DMS53 (cell line): Measurements from ENCODE around the gene PLXDC2.

ENCODE experiments used
- DNase-seq: peaks from one replicate; lab custom pipeline; 2025; lab: John Stamatoyannopoulos, UW

Gene PLXDC2

DNA sequence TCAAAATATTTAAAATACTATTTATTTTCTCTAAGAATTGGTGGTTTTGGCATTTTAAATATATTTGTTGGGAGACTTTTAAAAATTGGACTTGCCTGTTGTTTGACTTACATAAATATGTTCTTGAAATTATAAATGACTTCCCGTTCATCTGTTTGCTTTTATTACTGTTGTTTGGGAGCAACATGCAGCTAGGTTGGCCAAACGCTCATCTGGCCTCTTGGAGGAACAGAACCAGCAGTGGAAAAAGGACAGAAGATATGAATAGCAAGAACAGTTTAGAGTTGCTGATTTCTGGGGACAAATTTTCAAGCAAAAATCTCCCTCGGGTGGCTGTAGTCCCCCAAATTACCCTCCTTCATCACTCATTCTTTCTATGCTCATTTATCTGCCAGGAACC is 41.6 kb downstream of the PLXDC2 start:
- DNase-seq = no peak

DNA sequence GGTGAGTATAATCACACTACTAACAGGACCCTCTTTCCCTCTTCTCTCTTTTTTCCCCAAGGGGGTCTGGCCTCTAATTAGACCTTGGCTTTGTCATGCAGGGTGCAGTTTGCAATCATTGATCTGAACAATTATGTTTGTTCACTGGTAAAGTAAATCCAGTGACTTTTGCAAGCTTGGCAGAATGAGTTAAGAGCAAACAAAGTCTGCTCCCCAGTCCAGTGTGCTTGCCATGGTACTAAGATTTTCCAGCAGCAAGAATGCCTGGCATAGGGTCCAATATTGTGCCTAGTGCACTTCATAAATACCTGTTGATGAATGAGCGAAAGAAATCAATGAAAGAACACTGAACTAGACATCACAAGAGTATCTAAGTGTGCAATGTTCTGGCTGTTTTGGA is 43.9 kb downstream of the PLXDC2 start:
- DNase-seq = no peak

DNA sequence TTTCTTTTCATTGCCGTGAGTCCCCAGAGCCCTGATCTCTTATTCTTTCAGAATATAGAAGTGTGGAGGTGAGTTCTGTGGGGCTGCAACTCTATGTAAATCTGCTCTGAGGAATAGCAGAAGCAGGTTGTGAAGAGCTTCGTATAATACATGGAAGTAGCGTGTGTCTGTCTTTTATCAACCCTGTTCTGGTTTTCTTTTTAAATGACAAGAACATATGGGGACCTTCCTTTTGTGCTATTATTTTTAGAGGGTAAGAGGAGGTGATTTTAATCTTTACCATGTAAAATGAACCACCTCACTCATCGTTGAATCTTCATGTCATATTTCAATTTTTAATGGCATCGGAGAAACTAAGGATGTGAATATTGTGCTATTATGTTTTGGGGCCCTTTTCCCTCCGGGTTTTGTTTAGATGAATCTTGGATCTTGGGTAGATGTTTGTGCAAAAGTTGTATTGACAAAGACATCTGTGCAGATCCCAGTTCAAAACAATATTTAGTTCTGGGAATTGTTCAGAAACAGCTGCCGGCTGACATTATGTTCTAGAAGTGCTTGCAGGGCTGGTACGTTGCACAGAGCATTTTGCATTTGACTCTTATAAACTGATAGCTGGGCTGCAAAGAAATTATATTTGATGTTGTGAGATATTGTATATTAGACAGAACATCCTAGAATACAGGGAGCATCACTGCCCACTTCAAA is 46.7 kb downstream of the PLXDC2 start:
- DNase-seq = no peak

DNA sequence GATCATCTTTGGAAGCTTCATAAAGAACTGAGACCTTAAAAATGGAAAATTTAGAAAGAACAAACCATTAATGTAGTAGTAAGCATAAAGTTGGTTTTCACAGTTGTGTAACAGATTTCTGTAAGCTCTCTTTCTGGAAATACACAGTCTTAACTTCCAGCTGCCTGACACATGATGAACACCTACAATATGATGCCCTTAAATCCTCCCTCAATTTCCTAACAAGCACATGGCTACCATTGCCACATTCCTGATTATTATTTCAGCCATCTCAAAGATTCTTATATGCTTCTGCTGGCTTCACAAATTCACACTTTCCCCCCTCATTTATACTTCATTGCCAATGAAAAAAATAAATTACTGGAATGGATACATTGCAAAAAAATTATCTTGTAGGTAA is 49.4 kb downstream of the PLXDC2 start:
- DNase-seq = no peak

DNA sequence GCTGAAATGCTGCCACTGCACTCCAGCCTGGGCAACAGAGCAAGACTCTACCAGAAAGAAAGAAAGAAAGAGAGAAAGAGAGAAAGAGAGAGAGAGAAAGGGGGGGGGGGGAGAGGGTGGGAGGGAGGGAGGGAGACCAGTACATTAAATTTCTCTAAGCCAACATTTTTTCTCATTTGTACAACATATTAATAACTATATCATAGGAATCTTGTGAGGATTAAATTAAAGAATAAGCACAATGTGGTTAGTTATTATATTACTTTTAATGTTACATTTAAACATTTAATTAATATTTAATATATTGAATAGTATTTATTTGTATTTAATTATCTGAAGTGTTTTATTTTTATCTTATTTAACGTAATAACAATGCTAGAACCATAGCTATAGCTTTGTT is 53.1 kb downstream of the PLXDC2 start:
- no peak for DNase-seq

DNA sequence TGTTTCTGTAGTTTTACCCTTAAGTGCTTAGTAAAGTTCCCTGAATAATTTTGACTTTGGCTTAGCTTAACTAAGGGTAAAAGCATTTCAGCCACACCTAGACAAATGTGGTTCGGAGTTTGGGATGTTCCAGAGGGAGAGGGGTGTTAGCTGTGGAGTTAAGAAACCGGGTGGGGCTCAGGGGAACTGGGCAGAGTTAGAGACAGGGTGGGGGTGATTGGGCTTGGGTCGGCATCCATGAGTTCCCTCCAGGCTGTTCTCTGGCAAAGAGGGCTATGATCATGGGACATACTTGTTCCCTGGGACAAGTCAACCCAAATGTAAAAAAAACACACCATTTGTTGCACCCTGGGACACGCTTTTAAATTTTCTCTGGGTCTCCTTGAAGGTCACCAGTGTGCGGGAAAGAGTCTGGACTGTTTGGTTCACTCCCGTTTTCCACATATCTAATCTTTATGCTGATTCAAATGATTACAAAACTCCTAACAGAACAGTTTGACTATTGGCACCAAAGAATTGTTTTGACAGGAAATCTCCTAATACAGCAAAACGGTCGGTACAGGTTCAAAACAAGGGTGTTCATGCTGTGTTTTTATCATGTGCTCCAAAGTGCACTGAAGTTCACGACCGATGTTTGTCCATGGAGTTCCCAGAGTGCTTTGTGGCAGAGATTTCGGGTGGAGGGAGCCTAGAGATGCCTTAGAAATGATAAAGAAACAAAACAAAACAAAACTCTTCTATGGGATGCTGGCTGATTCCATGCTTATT is 56.5 kb downstream of the PLXDC2 start:
- no peak for DNase-seq

DNA sequence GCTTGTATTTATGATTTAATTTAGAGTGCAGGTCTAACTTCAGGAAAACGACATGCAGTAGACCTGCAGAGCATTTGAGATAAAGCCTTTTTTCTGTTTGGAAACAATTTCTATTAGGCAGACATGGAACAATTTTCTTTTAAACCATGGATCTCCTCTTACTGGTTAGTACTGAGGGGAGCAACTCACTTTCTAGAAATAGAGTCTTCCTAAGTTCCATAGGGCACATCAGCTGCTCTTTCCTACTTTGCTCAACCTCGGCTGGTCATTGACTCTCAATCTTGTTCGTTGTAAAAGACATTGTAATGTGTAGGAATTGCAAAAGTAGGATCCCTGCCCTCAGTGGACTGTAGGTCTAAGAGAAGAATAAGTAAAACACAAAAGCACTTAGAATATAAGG is 58.0 kb downstream of the PLXDC2 start:
- no peak for DNase-seq

DNA sequence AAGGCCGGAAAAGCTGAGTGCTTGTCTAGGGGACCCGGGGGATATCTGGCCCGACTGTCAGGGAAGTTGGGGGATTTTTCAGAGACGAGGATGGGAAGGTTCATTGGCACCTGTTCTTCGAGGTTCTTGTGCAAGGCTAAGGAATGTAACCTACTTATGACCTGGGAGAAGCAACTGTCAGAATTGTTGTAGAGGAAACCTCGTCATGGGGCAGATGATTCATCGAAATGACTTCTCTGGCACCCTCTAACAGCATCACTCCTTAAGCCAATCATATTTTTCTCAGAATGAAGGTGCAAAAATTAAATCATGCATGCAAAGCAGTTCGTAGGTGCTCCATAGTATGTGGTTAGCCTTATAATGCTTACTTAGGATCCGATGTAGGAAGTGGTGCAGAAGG is 58.6 kb downstream of the PLXDC2 start:
- no peak for DNase-seq

DNA sequence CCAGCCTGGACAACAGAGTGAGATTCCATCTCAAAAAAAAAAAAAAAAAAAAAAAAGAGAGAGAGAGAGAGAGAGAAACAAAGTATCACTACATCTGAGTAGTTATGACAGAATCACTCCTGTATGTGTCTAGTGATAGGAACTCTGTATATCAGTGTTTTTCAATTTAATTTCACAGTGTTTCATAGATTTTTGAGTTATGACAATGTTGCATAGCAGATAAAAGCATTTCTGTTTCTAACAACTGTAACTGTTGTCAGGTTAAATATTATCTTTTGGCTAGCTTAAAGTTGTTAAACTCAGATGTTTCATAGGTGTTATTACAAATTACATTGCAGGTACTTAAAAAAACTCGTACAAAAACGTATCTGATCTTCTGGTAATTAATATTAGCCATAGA is 60.3 kb downstream of the PLXDC2 start:
- no peak for DNase-seq

DNA sequence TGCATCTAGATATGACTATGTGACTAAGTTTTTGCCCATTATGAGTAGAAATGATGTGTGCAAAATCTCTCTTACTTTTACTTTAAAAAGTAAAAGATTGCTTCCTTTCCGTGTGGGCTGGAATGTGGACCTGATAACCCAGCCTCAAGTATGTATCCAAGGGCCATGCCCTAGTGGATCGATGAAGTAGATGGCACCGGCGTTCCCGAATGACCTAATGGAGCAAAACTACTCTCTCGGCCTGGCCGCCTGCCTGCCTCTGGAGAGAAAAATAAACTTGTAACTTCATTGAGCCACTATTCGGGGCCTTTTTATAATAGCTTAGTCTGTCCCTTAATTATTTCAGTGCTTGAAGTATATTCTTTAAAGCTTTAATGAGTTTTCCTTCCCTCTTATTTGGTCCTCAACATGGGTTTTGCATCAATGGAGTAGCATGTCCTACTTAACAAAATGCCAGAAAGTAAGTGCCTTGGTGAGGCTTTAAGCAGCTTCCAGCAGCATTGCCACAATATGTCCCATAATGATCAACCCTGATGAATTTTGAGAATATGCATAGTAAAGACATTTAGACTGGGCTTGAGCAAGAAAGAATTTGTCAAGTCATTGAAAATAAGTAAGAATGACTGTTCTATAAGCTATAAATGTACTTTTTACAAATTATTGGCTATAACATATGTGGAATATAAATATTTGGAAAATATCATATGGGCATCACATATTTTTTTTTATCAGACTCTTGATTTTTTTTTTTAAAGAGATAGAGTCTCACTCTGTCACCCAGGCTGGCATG is 61.4 kb downstream of the PLXDC2 start:
- no peak for DNase-seq

DNA sequence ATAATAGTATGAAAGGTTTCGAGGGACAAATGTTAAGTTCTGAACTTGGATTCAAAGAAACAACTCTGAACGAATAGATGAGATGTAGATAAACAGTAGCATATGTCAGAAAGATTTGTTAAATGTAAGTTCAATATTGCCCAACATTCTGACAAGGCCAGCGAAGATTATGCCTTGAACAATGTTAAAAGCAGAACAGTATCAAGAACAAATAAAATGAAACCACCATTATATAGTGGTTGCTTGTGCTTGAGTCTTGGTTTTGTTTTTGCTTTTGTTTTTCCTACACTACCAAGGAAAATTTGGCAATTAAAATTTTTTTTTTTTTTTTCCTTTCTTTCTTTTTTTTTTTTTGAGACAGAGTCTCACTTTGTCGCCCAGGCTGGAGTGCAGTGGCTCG is 66.4 kb downstream of the PLXDC2 start:
- DNase-seq = no peak

DNA sequence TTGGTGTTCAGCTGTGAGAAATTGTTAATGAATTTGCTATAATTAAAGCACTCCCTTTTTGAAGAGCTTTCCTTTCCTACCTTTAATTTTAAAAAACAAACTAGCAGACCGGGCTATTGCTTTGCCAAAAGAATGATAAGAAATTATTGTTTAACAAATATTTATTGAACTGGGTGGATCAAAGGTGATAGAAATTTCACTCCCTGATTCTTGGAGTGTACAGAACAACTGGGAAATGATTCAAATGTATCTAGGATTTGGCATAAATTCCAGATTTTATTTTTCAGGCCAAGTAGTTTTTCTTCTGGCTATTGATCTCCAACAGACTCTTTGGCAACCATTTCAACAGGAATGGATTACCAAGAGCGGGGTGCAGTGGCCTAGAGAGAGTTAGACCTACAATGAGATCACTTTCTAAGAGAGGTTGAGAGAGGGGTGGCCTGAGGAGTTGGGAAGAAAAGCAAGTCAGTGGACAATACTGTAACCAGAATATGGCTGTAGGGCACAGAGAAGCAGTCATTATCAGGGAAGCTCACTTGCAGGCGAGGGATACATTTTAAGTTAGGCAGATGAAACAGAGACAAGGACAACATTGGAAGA is 71.9 kb downstream of the PLXDC2 start:
- DNase-seq = no peak

DNA sequence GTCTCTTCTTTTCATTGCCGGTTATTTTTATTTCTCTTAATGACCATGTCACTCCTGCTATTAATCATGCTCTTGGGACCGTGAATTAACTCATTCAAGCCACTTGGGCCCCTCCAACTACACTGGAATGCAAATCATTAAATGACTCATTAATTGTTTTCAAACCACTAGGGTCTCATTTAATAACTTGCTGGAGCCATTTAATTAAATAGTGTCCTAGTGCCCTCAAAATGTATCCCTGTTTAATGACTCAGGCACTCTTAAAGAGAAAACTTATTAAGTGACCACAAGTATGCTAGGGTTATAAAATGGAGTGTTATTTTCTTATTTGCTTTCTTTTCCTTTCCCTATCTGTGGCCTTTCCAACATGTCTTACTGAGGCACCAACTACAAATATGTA is 73.0 kb downstream of the PLXDC2 start:
- DNase-seq = no peak

DNA sequence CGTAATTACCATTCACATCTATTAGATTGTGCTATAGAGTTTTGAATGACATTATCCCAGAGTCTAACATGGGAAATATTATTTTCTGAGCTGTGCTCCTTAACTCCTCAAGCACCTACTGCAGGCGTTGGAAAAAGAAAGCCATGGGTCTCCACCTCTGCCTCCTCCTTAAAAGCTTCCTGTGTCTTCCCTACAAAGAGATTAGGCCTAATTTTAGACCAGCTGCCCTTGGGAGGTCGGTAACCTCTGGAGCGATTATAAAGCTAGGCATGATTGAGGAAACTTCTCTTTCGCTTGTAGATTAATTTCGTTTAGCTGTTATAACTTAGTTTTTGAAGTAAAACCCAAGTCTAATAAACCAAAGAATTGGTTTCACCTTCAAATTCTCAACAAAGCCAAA is 75.2 kb downstream of the PLXDC2 start:
- no peak for DNase-seq

DNA sequence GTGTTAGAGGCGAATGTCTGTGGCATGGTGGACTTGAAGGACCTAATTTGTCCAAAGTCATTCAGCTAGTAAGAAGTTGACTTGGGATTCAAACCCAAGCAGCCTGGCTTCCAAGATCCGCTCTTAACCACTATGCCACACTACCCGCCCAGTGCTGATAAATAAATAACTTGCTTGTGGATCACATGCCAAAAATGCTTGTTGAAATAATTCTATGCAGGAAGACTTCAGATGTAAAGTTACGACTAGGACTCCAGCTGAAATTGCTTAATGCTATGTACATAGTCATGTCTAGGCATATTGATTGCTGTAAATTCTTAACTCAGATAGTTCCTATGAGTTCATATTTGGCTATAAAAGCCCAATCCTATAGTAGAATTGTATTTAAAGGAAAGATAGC is 76.0 kb downstream of the PLXDC2 start:
- no peak for DNase-seq

DNA sequence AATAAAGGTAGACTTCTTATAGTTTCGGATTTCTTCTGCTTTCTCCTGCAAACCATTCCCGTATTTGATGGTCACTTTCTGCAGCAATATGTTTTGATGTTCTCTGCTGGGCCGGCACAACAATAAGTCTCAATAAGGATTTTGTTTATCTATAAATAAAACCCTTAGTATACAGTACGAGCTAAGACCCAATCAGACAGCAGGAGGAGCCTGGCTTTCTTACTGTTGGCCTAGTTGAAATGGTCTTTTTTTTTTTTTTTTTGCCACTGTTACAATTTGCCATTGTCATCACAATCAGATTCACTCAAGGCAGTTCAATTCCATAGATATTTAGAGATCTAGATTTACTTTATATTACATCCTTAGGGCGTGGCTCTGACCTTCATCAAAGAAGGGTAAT is 76.4 kb downstream of the PLXDC2 start:
- no peak for DNase-seq

DNA sequence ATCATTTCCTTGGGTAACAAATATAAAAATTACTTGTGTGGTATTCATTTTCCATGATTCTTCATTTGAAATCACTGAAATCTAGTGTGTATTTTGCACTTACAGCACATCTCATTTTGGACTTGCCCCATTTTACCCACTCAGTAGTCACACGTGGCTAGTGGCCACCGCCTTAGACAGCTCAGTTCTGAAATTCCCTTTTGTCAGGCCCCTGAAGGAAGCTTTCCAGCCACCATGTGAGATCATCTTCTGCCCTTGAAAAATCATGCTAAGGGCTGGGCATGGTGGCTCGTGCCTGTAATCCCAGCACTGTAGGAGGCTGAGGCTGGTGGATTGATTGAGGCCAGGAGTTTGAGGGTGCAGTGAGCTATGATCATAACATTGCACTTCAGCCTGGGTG is 79.3 kb downstream of the PLXDC2 start:
- DNase-seq = no peak

DNA sequence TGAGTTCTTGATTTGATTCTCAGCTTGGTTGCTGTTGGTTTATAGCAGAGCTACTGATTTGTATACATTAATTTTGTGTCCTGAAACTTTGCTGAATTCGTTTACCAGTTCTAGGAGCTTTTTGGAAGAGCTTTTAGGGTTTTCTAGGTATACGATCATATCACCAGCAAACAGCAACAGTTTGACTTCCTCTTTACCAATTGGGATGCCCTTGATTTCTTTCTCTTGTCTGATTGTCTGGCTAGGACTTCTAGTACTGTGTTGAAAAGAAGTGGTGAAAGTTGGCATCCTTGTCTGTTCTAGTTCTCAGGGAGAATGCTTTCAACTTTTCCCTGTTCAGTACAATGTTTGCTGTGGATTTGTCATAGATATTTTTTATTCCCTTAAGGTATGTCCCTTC is 86.2 kb downstream of the PLXDC2 start:
- no peak for DNase-seq

DNA sequence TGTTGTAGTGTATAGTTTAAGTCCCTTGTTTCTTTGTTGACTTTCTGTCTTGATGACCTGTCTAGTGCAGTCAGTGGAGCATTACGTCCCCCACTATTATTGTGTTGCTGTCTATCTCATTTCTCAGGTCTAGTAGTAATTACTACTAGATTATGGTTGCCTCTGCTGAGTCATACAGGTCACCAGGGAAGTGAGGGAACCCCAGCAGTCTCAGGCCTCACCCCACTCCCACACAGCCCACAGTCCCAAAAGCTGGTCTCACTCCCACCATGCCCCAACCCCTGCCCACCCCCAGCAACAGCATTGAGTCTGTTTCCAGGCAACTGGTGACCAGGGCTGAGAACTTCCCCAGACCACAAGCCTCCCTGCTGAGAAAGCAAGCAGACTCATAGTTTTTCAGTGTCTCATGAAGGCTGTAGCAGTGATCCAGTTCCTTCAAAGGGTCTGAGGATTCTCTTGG is 88.0 kb downstream of the PLXDC2 start:
- DNase-seq = peak; percentile 67

DNA sequence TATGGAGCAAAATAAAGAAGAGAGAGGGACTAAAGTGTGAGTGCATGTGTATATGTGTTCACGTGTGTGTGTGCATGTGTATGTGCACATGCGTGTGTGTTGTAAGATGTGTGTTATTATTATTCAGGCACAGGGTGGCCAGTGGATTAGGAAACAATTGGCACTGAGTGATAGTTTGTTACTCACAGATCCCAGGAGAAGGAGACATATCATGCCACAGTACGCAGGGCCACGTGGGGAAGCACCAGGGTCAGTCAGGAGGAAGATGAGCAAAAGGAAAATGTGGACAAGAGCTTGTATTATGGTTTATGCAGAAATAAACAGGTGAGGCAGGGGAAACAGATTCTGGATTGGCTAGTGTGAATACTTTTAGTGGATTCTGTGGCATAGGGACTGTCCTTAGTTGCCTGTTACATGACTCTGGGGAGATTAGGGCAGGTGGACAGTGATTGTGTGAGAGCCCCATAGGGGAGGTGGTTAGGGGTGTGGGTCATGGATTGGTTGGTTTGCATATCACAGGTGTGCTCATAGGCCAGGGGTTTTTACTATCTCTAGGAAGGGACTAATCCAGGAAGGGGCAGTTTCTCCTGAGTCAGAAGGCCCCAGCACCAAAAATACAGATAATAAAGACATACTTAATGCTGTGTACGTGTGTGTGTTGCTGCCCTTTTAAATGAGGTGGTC is 90.0 kb downstream of the PLXDC2 start:
- DNase-seq = no peak

DNA sequence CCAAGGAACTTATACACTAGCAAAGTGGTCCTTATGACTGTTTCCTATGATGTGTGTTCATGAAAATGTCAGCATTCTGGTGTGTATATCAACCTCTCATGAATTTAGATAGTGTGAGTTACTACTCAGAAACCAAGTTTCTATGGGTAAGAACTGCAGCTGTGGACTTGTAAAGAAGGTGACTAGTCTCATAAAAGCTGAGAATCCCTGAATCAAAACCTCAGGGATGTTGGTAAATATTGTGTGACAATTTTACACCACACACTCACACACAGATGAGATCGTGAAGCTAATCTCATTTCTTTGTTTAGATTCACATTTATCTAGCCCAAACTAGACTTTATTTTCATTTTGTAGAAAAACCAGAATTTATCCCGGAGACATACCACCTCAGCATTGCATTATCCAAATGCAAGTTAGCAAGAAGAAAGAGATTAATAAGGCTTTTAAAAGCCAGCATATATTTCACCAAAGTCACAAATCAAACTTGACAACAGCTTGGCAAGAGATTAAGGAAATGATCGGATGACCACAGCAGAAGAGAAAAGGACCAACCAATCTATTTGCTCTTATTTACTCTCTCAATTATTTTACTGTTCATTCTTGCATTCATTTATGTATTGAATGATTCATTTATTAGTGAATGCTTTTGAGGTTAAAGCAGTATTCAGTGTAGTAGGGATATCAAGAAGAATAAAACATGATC is 92.9 kb downstream of the PLXDC2 start:
- DNase-seq = no peak
